A549 (cell line): ENCODE results near the gene PDE6D. TPM values are rescaled to one million over a fixed set of nuclear protein-coding genes. Genes with fewer than 3 reads are reported as not detected.

ENCODE experiments used
- ATAC-seq, 2 experiments: fragments of 200-7000 bp in 1 of 2; fragments of >200 bp in 1 of 2; cut with Nextera tagmentation in 1 of 2; cut with Tn5 transposase in 1 of 2; 3 replicates each; pipeline versions ENCODE4 v1.8.0 to v1.9.1; 2018 to 2020; ENCODE audit warnings: mild to moderate bottlenecking in 1 of 2, moderate library complexity in 1 of 2
- CTCF ChIA-PET: fragments of 300-600 bp; sonication (Branson Sonifier 250); formaldehyde crosslinking; extraction: SDS; loops from one replicate; lab custom pipeline; 2021; ENCODE audit warnings: antibody characterized with exemption, inconsistent platforms; lab: Yijun Ruan, JAX
- POLR2A ChIA-PET: fragments of 350-600 bp; formaldehyde crosslinking; extraction: SDS; loops from one replicate; lab custom pipeline; 2021; ENCODE audit warnings: antibody characterized with exemption, inconsistent platforms; lab: Yijun Ruan, JAX
- DNase-seq, 2 experiments: peaks; one replicate each; pipeline versions ENCODE4 v3.0.0 to v3.0.0-alpha.2; 2011 to 2016; ENCODE audit warnings: low read depth in 1 of 2, low spot score in 1 of 2
- FAIRE-seq: peaks from 2 replicates; lab custom pipeline; 2011; peaks lifted over from hg19 to GRCh38; lab: Jason Lieb, UNC
- H3K27ac ChIP-seq, 2 experiments: fragments of >200 bp; sonication (Bioruptor Twin); formaldehyde crosslinking; 3 replicates each; pipeline ENCODE4 v1.5.1; 2016 to 2017
- H3K4me1 ChIP-seq: fragments of >200 bp; sonication (Bioruptor Twin); formaldehyde crosslinking; 3 replicates; pipeline ENCODE4 v1.6.1; 2016
- H3K4me2 ChIP-seq: fragments of >200 bp; sonication (Bioruptor Twin); formaldehyde crosslinking; 3 replicates; pipeline ENCODE4 v1.6.1; 2016
- H3K4me3 ChIP-seq: fragments of >200 bp; sonication (Bioruptor Twin); formaldehyde crosslinking; 3 replicates; pipeline ENCODE4 v1.5.1; 2016
- H3K9me3 ChIP-seq: fragments of >200 bp; sonication (Bioruptor Twin); formaldehyde crosslinking; 3 replicates; pipeline ENCODE4 v1.6.1; 2016
- CHD4 ChIP-seq: fragments of 200-600 bp; sonication (generic); IDR thresholded peaks from 2 replicates; pipeline ENCODE4 v1.6.1; 2016; ENCODE audit warnings: antibody characterized with exemption, mild to moderate bottlenecking, borderline replicate concordance
- EHF ChIP-seq: fragments of 250-450 bp; sonication (Bioruptor Pico); IDR thresholded peaks from 2 replicates; pipeline ENCODE4 v1.5.0; 2020; ENCODE audit warnings: mild to moderate bottlenecking
- EP300 ChIP-seq, 2 experiments: fragments of >200 bp; sonication (Bioruptor Twin); formaldehyde crosslinking; IDR thresholded peaks; 2 replicates in 1 of 2; 3 replicates in 1 of 2; pipeline ENCODE4 v1.6.1; 2016 to 2017
- FOXS1 ChIP-seq: fragments of 250-450 bp; sonication (Bioruptor Pico); IDR thresholded peaks from 2 replicates; pipeline ENCODE4 v1.5.0; 2020; ENCODE audit warnings: mild to moderate bottlenecking, moderate library complexity
- HOXB5 ChIP-seq: fragments of 250-450 bp; sonication (Bioruptor Pico); IDR thresholded peaks from 2 replicates; pipeline ENCODE4 v1.5.0; 2020; ENCODE audit warnings: mild to moderate bottlenecking, moderate library complexity
- JUN ChIP-seq, 2 experiments: fragments of >200 bp; sonication (Bioruptor Twin); formaldehyde crosslinking; IDR thresholded peaks; 2 replicates in 1 of 2; 3 replicates in 1 of 2; pipeline ENCODE4 v1.6.1; 2016 to 2017
- KDM5A ChIP-seq: fragments of 200-600 bp; sonication (generic); IDR thresholded peaks from 2 replicates; pipeline ENCODE4 v1.6.1; 2016; ENCODE audit warnings: antibody characterized with exemption, mild to moderate bottlenecking
- MAFK ChIP-seq: fragments of 450-650 bp; IDR thresholded peaks from 2 replicates; pipeline ENCODE4 v1.6.1; 2014; ENCODE audit not compliant: partially characterized antibody
- MAZ ChIP-seq: fragments of 150-350 bp; IDR thresholded peaks from 2 replicates; pipeline ENCODE4 v1.6.1; 2014; ENCODE audit warnings: antibody characterized with exemption, low read depth, low read length, borderline replicate concordance
- MYC ChIP-seq: IDR thresholded peaks from 2 replicates; pipeline ENCODE4 v1.6.1; 2012; ENCODE audit warnings: mild to moderate bottlenecking, inconsistent platforms, low read length, improper control_type of control experiment, borderline replicate concordance
- PHF8 ChIP-seq: fragments of 200-600 bp; sonication (generic); IDR thresholded peaks from 2 replicates; pipeline ENCODE4 v1.6.1; 2016; ENCODE audit warnings: low read depth, mild to moderate bottlenecking, antibody characterized with exemption, moderate library complexity, borderline replicate concordance
- POLR2A ChIP-seq: IDR thresholded peaks from 2 replicates; pipeline ENCODE4 v1.6.1; 2012; ENCODE audit warnings: mild to moderate bottlenecking, low read length
- RAD21 ChIP-seq, 2 experiments: fragments of >200 bp in 1 of 2; sonication (Bioruptor Twin) in 1 of 2; formaldehyde crosslinking in 1 of 2; IDR thresholded peaks in 1 of 2; conservative IDR thresholded peaks in 1 of 2; 2 replicates in 1 of 2; 3 replicates in 1 of 2; pipeline ENCODE4 v1.6.1; 2012 to 2018; ENCODE audit warnings: inconsistent platforms in 1 of 2
- RNF2 ChIP-seq: fragments of 200-600 bp; sonication (generic); IDR thresholded peaks from 2 replicates; pipeline ENCODE4 v1.6.1; 2016; ENCODE audit warnings: low read depth, mild to moderate bottlenecking, antibody characterized with exemption, moderate library complexity, borderline replicate concordance
- SMC3 ChIP-seq: fragments of >200 bp; sonication (Bioruptor Twin); formaldehyde crosslinking; IDR thresholded peaks from 3 replicates; pipeline ENCODE4 v1.6.1; 2018; ENCODE audit warnings: inconsistent platforms
- TFCP2L1 ChIP-seq: fragments of 250-450 bp; sonication (Bioruptor Pico); IDR thresholded peaks from 2 replicates; pipeline ENCODE4 v1.5.0; 2021; ENCODE audit warnings: mild to moderate bottlenecking
- ZFP36 ChIP-seq: fragments of 450-650 bp; IDR thresholded peaks from 2 replicates; pipeline ENCODE4 v1.6.1; 2014; ENCODE audit warnings: borderline replicate concordance; ENCODE audit not compliant: partially characterized antibody
- WGBS: methylation state at CpG from one replicate; pipeline ENCODE4 v1.1.6; 2017; ENCODE audit errors: missing lambda C conversion rate; 5-methylcytosine and 5-hydroxymethylcytosine counted together
- polyA plus RNA-seq, 4 experiments: library from polyadenylated mRNA; depleted of rRNA in 3 of 4; stranded (reverse); fragments of >200 nt; fragmentation: RNase III in 1 of 4; extraction: RNeasy Plus Mini Kit Qiagen cat#74134 plus additional on column Dnase treatment in 1 of 4; gene quantifications; 2 replicates in 3 of 4; 3 replicates in 1 of 4; pipeline ENCODE4 v1.2.3, GENCODE V29; 2011 to 2017
- TF ChIP-seq, protein P1 (sequence below): fragments of >200 bp; sonication (Bioruptor Twin); formaldehyde crosslinking; IDR thresholded peaks from 3 replicates; pipeline ENCODE4 v1.6.1; 2016
- TF ChIP-seq, protein P2 (sequence below): IDR thresholded peaks from 2 replicates; pipeline ENCODE4 v1.6.1; 2012; ENCODE audit warnings: low read depth, borderline replicate concordance
- TF ChIP-seq, protein P3 (sequence below): fragments of >200 bp; sonication (Bioruptor Twin); formaldehyde crosslinking; IDR thresholded peaks from 2 replicates; pipeline ENCODE4 v1.6.1; 2016
- TF ChIP-seq, protein P4 (sequence below): fragments of 150-350 bp; IDR thresholded peaks from 2 replicates; pipeline ENCODE4 v1.6.1; 2014; ENCODE audit warnings: low read depth, mild to moderate bottlenecking, low read length
- TF ChIP-seq, protein P5 (sequence below): fragments of >200 bp; sonication (Bioruptor Twin); formaldehyde crosslinking; IDR thresholded peaks from 3 replicates; pipeline ENCODE4 v1.5.1; 2016
- TF ChIP-seq, protein P6 (sequence below): IDR thresholded peaks from 2 replicates; pipeline ENCODE4 v1.6.1; 2012

PDE6D gene
- polyA plus RNA-seq, 2 of the 4 experiments (the other 2 are of a cell fraction): 27.3 to 51.3 TPM

DNA sequence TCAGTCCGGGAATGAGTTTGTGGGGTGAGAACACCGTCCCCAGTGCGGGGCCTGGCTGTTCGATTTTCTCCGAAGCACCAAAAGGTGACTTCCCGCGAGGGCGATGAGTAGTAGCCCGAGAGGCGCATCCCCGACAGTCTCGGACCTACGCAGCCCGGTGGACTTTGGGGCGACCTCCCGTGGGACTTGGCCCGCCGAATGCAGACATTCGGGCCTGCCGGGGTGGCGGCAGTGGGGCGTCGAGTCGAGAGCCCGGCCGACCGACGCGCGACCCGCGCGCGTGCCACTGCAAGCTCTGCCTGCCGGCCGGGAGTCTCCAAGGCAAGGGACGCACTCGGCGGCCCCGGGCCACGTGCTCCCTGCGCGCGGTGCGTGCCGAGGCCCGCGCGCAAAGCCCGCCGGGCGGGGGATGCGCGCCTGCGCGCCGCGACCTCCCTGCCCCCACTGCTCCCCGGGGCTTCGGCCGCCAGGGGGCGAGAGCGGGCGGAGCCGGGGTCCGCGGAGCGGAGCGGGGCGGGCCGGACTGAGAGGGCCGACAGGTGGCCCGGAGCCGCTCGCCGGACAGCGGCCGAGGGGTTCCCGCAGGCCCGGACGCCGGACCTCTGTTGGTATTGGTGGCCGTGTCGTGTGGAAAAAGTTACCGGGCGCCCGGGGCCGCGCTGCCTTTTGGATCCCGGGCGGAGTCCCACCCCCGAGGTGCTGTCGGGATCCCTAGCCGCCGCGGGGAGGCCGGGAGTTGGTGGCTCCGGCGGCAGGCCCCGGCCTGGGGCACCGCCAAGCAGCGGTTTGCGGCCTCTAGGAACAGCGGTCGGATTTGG is 70.9 kb downstream of the PDE6D start (continued):
- TF ChIP-seq KDM5A: no peak
- TF ChIP-seq, protein P1, sequence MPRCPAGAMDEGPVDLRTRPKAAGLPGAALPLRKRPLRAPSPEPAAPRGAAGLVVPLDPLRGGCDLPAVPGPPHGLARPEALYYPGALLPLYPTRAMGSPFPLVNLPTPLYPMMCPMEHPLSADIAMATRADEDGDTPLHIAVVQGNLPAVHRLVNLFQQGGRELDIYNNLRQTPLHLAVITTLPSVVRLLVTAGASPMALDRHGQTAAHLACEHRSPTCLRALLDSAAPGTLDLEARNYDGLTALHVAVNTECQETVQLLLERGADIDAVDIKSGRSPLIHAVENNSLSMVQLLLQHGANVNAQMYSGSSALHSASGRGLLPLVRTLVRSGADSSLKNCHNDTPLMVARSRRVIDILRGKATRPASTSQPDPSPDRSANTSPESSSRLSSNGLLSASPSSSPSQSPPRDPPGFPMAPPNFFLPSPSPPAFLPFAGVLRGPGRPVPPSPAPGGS: 0 out of 3 replicates have a peak, but pooled peaks have one; percentile 64
- TF ChIP-seq, protein P2, sequence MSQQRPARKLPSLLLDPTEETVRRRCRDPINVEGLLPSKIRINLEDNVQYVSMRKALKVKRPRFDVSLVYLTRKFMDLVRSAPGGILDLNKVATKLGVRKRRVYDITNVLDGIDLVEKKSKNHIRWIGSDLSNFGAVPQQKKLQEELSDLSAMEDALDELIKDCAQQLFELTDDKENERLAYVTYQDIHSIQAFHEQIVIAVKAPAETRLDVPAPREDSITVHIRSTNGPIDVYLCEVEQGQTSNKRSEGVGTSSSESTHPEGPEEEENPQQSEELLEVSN: peak; percentile 97
- no peak for TF ChIP-seq MAZ
- no peak for TF ChIP-seq MAFK
- 0 out of 3 replicates have a peak, but pooled peaks have one; percentile 25 for TF ChIP-seq SMC3
- peak; percentile 72; the same call in 1 of the 2 replicates for TF ChIP-seq EHF (CRISPR knock-in tag)
- TF ChIP-seq, protein P3, sequence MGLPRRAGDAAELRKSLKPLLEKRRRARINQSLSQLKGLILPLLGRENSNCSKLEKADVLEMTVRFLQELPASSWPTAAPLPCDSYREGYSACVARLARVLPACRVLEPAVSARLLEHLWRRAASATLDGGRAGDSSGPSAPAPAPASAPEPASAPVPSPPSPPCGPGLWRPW: no peak
- no peak for TF ChIP-seq TFCP2L1 (CRISPR knock-in tag)
- TF ChIP-seq, protein P4, sequence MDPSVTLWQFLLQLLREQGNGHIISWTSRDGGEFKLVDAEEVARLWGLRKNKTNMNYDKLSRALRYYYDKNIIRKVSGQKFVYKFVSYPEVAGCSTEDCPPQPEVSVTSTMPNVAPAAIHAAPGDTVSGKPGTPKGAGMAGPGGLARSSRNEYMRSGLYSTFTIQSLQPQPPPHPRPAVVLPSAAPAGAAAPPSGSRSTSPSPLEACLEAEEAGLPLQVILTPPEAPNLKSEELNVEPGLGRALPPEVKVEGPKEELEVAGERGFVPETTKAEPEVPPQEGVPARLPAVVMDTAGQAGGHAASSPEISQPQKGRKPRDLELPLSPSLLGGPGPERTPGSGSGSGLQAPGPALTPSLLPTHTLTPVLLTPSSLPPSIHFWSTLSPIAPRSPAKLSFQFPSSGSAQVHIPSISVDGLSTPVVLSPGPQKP: no peak
- peak; percentile 96 for TF ChIP-seq HOXB5

DNA sequence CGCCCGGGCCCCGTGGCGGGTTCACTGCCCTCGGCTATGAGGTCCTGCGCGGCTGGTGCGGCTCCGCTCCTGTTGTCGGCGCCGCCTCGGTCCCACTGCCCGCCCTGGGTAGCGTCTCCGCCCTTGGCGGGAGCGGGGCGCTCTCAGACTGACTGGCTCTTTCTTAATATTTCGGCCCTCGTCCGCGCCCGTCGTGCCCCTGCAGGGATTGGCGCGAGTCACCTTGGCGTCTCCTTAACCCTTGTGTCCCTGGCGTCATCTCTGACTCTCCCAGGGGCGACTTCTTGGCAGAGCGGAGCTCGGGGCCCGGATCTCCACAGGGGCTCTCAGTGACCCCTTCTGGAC is 71.5 kb downstream of the PDE6D start:
- DNase-seq (peak in 1 of 2 experiments; percentile 62), ATAC-seq (peak in 1 of 2 experiments; percentile 0; a peak in 1 of 6 replicates)
- Histone ChIP-seq H3K4me2 (peak overlapping the region; percentile 94), H3K4me3 (peak overlapping the region; percentile 100), H3K9me3 (no peaks in the 10 kb centered on the region)
- ChIA-PET POLR2A (interaction anchor here (1.0 to 2.9 kb wide), 4 partner anchors 33 to 98 kb away, joined by 8 to 45 read pairs (median 9); no protein-coding TSS in a partner anchor), CTCF (interaction anchor here (0.7 to 78.4 kb wide), 3 partner anchors 58 to 102 kb away, joined by 3 to 4158 read pairs (median 3); no protein-coding TSS in a partner anchor)
- no peak for TF ChIP-seq JUN (IDR thresholded peaks at IDR 0.05)
- TF ChIP-seq, all 56 proteins: peak for 0
- 1% methylated on average over 22 of the region's 33 CpGs for WGBS
- no peak for FAIRE-seq
- H3K4me1 ChIP-seq: peaks cover 41% of the 10 kb centered on the region
- H3K27ac ChIP-seq: peak overlapping the region; percentile 98 to 99

DNA sequence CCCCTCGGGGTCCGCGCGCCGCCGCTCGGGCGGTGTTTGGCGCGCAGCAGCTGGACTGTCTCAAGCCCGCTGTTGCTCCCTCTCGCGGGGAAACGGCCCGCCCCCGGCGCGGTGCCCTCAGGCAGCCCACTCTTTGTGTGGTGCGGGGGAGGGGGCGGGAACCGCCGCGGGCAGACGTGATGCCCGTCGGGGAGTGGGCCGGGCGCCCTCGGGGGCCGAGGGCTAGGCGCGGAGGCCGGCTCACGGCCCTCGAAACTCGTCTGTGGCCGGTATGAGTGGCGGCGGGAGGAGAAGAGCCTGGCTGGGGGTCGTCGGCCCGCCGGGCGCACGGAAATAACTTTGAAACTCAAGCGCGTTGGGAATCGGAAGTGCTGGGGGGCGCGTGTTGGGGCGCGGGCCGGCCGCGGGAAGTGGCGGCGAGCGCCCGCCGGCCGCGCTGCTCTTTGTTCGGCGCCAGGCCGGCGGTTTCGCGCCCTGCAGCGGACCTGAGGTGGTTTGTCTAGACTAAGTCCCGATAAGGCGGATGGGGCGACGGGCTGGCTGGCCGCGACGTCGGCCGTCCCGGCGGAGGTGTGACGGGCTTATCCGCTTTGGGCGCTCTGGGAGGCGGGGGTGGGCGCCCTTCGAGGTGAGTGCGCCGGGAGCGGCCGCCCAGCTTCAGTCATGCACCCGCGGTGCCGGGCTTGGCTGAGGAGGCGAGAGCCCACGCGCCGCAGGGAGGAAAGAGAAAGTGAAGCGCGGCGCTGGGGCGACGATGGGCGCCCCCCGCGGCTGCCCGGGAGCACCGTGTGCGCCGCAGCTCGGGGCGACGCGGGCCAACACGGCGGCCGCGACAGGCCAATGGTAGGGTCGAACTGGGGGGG is 72.1 kb downstream of the PDE6D start:
- peaks cover 36% of the 10 kb centered on the region for H3K4me1 ChIP-seq
- H3K4me3 ChIP-seq: peak overlapping the region; percentile 100
- CTCF ChIA-PET: interaction anchor here (1.4 to 78.4 kb wide), 2 partner anchors 58 to 76 kb away, joined by 3 to 4158 read pairs; no protein-coding TSS in a partner anchor
- TF ChIP-seq, protein P3: no peak
- TF ChIP-seq MYC: no peak
- no peak for TF ChIP-seq ZFP36
- peak; percentile 41 for TF ChIP-seq PHF8
- TF ChIP-seq POLR2A: peak; percentile 21; the same call in 1 of the 2 replicates
- TF ChIP-seq JUN (IDR thresholded peaks at IDR 0.05): peak in 1 of 2 experiments; percentile 80; a peak in 1 of 5 replicates
- TF ChIP-seq EP300 (IDR thresholded peaks at IDR 0.05): no peak
- TF ChIP-seq, protein P5, sequence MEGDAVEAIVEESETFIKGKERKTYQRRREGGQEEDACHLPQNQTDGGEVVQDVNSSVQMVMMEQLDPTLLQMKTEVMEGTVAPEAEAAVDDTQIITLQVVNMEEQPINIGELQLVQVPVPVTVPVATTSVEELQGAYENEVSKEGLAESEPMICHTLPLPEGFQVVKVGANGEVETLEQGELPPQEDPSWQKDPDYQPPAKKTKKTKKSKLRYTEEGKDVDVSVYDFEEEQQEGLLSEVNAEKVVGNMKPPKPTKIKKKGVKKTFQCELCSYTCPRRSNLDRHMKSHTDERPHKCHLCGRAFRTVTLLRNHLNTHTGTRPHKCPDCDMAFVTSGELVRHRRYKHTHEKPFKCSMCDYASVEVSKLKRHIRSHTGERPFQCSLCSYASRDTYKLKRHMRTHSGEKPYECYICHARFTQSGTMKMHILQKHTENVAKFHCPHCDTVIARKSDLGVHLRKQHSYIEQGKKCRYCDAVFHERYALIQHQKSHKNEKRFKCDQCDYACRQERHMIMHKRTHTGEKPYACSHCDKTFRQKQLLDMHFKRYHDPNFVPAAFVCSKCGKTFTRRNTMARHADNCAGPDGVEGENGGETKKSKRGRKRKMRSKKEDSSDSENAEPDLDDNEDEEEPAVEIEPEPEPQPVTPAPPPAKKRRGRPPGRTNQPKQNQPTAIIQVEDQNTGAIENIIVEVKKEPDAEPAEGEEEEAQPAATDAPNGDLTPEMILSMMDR: 0 out of 3 replicates have a peak, but pooled peaks have one; percentile 16
- TF ChIP-seq MAFK: no peak
- TF ChIP-seq CHD4: no peak
- peak; percentile 87 for TF ChIP-seq RNF2
- TF ChIP-seq, protein P6, sequence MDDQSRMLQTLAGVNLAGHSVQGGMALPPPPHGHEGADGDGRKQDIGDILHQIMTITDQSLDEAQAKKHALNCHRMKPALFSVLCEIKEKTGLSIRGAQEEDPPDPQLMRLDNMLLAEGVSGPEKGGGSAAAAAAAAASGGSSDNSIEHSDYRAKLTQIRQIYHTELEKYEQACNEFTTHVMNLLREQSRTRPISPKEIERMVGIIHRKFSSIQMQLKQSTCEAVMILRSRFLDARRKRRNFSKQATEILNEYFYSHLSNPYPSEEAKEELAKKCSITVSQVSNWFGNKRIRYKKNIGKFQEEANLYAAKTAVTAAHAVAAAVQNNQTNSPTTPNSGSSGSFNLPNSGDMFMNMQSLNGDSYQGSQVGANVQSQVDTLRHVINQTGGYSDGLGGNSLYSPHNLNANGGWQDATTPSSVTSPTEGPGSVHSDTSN: no peak
- TF ChIP-seq RAD21 (conservative IDR thresholded peaks at IDR 0.05 in 1 of 2, IDR thresholded peaks at IDR 0.05 in 1 of 2): no peak
- TF ChIP-seq FOXS1 (CRISPR knock-in tag): no peak
- TF ChIP-seq, all 56 proteins: peak for 5
- DNase-seq (peak in 1 of 2 experiments; percentile 49), ATAC-seq (peak; percentile 0 to 2; a peak in 3 of 6 replicates), FAIRE-seq (no peak)
- H3K9me3 ChIP-seq: no peaks in the 10 kb centered on the region
- POLR2A ChIA-PET: interaction anchor here (1.0 to 2.9 kb wide), 18 partner anchors 8 to 245 kb away, joined by 3 to 45 read pairs (median 8); partner anchors contain the start of genes NCL and PDE6D
- WGBS: under 1% methylated on average over 35 of the region's 118 CpGs
- peak overlapping the region; percentile 98 to 99 for H3K27ac ChIP-seq
- peak overlapping the region; percentile 94 for H3K4me2 ChIP-seq
